ENCODE data around the gene HOXD13.

HOXD13 gene

GRCh38 chr2:176121190-176122051 lies 28.9 kb downstream of the HOXD13 start:
- no peak for DNase-seq (ENCODE audit: low spot score)

- no peak for DNase-seq (ENCODE audit: low spot score)
Measured at GRCh38 chr2:176122052-176122682, 29.6 kb downstream of the HOXD13 start.

- DNase-seq (ENCODE audit: low spot score): peak; percentile 68
Measured at GRCh38 chr2:176122683-176123410, 30.3 kb downstream of the HOXD13 start, which contains the start of gene HOXD9. TSS of gene HOXD9 (plus strand) at chr2:176122719. CDS start at chr2:176122769, 50 bp downstream.

GRCh38 chr2:176123411-176124109 lies 31.0 kb downstream of the HOXD13 start:
- DNase-seq (ENCODE audit: low spot score): no peak

GRCh38 chr2:176124110-176124946 lies 31.8 kb downstream of the HOXD13 start:
- DNase-seq (ENCODE audit: low spot score): no peak

GRCh38 chr2:176124947-176125771 lies 32.6 kb downstream of the HOXD13 start:
- no peak for DNase-seq (ENCODE audit: low spot score)

GRCh38 chr2:176125772-176126054 lies 33.2 kb downstream of the HOXD13 start:
- no peak for DNase-seq (ENCODE audit: low spot score)

- DNase-seq (ENCODE audit: low spot score): peak; percentile 28
Measured at GRCh38 chr2:176126929-176127773, 34.6 kb downstream of the HOXD13 start.

- DNase-seq (ENCODE audit: low spot score): no peak
Measured at GRCh38 chr2:176127774-176128072, 35.2 kb downstream of the HOXD13 start.

GRCh38 chr2:176128172-176128981 lies 35.9 kb downstream of the HOXD13 start:
- no peak for DNase-seq (ENCODE audit: low spot score)

- DNase-seq (ENCODE audit: low spot score): peak; percentile 68
Measured at GRCh38 chr2:176128982-176129796, 36.7 kb downstream of the HOXD13 start, which contains the start of gene HOXD8. TSS of gene HOXD8 (plus strand) at chr2:176129705. CDS start at chr2:176130367, 662 bp downstream.

- DNase-seq (ENCODE audit: low spot score): no peak
Measured at GRCh38 chr2:176129813-176130146, 37.3 kb downstream of the HOXD13 start.

- peak; percentile 59 for DNase-seq (ENCODE audit: low spot score)
Measured at GRCh38 chr2:176130147-176130956, 37.8 kb downstream of the HOXD13 start.

GRCh38 chr2:176130957-176131847 lies 38.7 kb downstream of the HOXD13 start:
- DNase-seq (ENCODE audit: low spot score): no peak

GRCh38 chr2:176131848-176132158 lies 39.3 kb downstream of the HOXD13 start:
- DNase-seq (ENCODE audit: low spot score): no peak

Measured in iPS-NIHi11 (cell line).